K562 (cell line): ENCODE measurements around the gene SCN4A. TPM values are rescaled to one million over a fixed set of nuclear protein-coding genes. Genes with fewer than 3 reads are reported as not detected.

Source experiments
- HLTF ChIP-seq: fragments of 450-650 bp; IDR thresholded peaks from 2 replicates; pipeline ENCODE4 v1.6.1; 2016
- NKRF ChIP-seq: fragments of 450-650 bp; IDR thresholded peaks from 2 replicates; pipeline ENCODE4 v1.6.1; 2016; ENCODE audit warnings: borderline replicate concordance
- POLR2G ChIP-seq: fragments of 200-400 bp; formaldehyde crosslinking; IDR thresholded peaks from 2 replicates; pipeline ENCODE4 v1.6.1; 2017; ENCODE audit warnings: low read depth, mild to moderate bottlenecking, antibody characterized with exemption, low read length, moderate library complexity
- RAD21 ChIP-seq, 2 experiments: fragments of 250-450 bp in 1 of 2; fragments of 450-650 bp in 1 of 2; sonication (Bioruptor Pico) in 1 of 2; formaldehyde crosslinking in 1 of 2; IDR thresholded peaks in 1 of 2; conservative IDR thresholded peaks in 1 of 2; 2 replicates each; pipeline versions ENCODE4 v1.4.0 to v1.8.0; 2020 to 2022; ENCODE audit warnings: mild to moderate bottlenecking in 2 of 2, moderate library complexity in 1 of 2
- ZBTB49 ChIP-seq: sonication (generic); formaldehyde crosslinking; IDR thresholded peaks from 2 replicates; pipeline ENCODE4 v1.8.0; 2022; ENCODE audit warnings: missing genetic modification reagents, mild to moderate bottlenecking, borderline replicate concordance
- ZNF232 ChIP-seq: sonication (generic); formaldehyde crosslinking; IDR thresholded peaks from 2 replicates; pipeline ENCODE4 v1.8.0; 2022; ENCODE audit warnings: mild to moderate bottlenecking, missing genetic modification reagents
- polyA plus RNA-seq, 8 experiments: library from polyadenylated mRNA; depleted of rRNA in 4 of 8; stranded (reverse) in 5 of 8; unstranded in 3 of 8; fragments of >200 nt; fragmentation: Nextera tagmentation in 2 of 8; fragmentation: Illumina TruSeq in 1 of 8; extraction: Ambion mirVana in 2 of 8; extraction: Trizol in 1 of 8; gene quantifications; 2 replicates each; pipeline versions ENCODE4 v1.2.1 to v1.2.3, GENCODE V29; 2011 to 2014; ENCODE audit warnings: inconsistent platforms in 1 of 8, missing spikeins in 1 of 8
- total RNA-seq, 7 experiments: library from RNA; depleted of rRNA in 6 of 7; stranded (reverse); fragments of >200 nt in 6 of 7; fragmentation: Illumina TruSeq in 2 of 7; extraction: Trizol in 2 of 7; gene quantifications; 2 replicates each; pipeline versions ENCODE4 v1.2.1 to v1.2.3, GENCODE V29; 2011 to 2021; ENCODE audit warnings: low replicate concordance in 1 of 7

Gene SCN4A
- total and polyA plus RNA-seq, 9 of the 15 experiments (the other 6 are each of a cell fraction or from before 2014, with no cell fraction given) = 0.29 to 2.6 (median 1.4) TPM

GRCh38 chr17:63950940-63951907 lies 21.5 kb downstream of the SCN4A start (continued):
- TF ChIP-seq ZNF232 (CRISPR knock-in tag) (no peak), NKRF (no peak), HLTF (no peak), ZBTB49 (CRISPR knock-in tag) (no peak), RAD21 (CRISPR knock-in tag; conservative IDR thresholded peaks at IDR 0.05 in 1 of 2, IDR thresholded peaks at IDR 0.05 in 1 of 2) (peak in 1 of 2 experiments; percentile 41; a peak in 2 of 4 replicates), POLR2G (peak; percentile 60)
